GF-D8 (cell line): Measurements from ENCODE around the gene LOXL1.
A peak's percentile ranks its signal among the peaks of the same experiment; 100 is the strongest.

ENCODE experiments used
- DNase-seq: peaks from one replicate; lab custom pipeline; 2025; lab: John Stamatoyannopoulos, UW

LOXL1 gene

DNA sequence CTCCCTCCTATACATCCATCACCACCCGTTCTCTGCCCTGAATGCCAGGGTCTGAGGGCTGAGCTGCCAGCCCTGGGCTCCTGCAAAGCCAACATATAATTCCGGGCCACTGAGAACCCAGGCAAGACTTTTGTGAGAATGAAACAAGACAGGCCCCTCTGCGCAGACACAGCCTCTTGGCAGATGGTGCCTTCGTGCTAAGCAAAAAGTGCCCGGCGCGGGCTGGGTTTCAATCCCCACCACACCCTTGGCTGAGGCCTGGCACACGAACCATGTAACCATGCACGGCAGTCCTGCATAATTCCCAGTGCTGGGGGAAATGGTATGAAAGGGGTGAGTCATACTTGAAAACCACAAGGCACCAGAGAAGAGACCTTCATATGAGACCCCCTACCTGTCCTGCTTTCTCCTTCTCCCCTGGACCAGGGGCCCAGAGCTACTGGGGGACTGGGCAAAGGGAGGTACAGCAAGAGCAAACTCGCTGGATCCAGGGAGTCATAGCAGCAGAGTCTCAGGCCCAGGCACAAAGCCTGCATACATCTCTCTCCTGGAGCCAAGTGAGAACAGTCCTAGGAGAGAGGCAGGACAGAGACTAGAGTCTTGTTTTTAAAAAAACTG, 26.1 kb upstream of the LOXL1 start:
- no peak for DNase-seq

DNA sequence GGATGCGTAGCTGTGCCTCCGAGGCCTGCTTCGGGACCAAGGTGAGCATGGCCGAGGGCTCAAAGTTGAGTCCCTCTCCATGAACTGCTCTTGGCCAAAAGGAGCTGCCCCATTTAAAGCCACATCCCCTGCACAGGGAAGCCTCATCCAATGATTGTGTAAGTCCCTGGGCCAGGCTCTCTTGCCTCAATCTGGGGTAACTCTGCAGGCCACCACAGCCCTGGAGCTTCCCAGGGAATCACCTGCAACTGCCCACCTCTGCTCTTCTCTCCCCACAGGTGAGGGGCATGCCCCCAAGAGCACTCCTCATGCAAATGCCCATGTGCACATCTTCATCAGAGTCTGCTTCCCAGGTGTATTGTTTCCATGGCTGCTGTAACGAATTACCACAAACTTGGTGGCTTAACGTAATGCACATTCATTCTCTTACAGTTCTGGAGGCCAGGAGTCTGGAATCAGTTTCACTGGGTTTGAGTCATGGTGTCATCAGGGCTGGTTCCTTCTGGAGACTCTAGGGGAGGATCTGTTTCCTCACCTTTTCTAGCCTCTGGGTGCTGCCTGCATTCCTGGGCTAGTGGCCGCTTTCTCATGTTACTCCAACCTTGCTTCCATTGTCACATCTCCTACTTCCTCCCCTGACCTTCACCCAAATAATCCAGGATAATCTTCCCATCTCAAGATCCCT, 25.0 kb upstream of the LOXL1 start:
- no peak for DNase-seq

DNA sequence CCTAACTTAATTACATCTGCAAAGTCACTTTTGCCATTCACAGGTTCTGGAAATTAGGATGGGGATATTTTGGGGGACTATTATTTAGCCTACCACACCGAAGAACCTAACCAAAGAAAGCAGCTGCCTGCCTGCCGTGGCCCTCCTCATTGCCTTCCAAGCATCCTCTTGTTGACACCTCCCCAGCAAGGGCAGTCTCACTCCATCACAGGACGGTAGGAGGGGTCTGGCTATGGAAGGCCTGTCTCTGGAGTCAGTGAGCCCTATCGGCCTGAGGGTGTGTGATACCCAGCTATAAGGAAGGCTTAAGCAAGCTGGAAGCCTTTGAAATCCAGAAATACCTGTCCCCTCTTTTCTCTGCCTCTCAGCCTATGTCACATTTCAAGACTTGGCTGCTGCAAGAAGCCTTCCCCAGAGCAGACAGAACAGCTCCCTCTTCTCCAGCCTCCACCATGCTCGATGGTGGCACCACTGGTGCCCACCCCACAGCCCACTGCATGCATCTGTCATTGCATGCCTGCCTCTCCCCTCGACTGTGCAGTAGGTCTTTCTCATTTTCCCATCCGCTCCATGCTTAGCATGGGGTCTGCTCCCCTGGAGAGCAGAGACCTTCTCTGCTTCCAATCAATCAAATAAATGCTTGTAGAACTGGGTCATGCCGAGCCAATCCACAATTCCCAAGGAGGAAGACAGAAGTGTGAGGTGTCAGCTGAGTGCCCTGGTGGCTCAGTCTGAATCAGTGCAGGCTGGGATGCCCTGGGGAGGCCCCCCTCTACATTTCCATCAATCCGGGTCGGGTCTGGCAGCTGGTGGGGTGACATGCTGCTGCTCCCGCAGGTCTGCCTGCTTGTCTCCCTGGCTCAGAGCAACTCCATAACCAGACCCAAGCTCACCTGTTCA, 23.9 kb upstream of the LOXL1 start:
- no peak for DNase-seq

DNA sequence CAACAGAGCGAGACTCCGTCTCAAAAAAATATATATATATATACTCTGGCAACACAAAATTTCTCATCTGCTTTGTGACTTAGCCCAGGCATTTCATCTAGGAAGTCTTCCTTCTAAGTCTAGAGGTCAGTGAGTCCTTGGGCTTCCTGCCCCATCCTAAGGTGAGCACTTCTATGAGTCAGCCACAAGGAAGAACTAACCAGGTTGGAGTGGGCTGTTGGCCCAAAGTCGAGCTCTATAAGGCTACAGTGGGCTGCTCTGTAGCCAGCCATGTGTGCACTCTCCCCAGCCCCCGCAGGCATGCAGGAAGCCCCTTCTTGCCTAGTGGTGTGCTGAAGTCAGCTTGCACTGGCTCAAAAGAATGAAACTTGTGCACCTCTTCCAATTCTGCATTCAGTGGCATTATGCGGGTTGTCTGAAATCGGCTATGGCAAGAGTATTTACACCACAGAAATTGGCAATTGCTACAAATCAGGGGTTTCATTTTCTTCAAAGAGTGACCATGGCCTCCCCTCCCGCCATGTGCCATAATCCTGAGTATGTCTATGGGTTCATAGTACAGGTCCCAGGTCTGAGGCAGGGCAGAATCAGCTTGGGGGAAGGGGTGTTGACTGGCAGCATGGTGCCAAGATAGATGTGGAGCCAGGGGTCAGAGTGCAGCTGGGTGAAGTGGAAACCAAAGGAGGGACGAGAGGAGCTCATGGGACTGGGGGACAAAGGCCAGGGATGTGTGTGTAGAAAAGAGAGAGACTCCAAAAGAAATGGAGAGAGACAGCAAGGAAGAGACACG, 22.0 kb upstream of the LOXL1 start:
- DNase-seq = no peak

DNA sequence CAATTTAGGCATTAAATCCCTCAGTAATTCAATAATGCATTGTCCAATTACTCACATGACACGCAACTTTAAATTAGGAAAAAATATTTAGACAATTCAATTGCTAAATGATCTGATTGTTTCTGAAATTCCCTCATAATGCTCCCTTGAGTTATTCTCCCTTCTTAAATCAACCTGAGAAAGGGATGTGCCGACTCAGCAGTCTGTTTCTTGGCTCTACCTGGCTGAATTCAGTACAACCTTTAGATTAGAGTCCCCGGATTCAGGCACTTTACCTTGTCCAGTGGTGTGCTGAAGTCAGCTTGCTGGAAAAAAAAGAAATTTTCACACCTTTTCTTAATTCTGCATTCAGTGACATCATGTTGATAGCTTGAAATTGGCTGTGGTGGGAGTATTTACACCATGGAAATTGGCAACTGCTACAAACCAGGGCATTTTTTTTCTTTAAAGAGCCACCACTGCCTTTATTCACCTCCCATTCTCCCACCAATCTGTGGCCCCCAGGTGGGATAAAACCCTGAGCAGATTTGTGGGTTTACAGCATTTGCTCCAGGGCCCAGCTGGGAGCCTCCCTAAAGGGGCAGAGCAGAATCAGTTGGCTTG, 20.9 kb upstream of the LOXL1 start:
- DNase-seq = no peak

DNA sequence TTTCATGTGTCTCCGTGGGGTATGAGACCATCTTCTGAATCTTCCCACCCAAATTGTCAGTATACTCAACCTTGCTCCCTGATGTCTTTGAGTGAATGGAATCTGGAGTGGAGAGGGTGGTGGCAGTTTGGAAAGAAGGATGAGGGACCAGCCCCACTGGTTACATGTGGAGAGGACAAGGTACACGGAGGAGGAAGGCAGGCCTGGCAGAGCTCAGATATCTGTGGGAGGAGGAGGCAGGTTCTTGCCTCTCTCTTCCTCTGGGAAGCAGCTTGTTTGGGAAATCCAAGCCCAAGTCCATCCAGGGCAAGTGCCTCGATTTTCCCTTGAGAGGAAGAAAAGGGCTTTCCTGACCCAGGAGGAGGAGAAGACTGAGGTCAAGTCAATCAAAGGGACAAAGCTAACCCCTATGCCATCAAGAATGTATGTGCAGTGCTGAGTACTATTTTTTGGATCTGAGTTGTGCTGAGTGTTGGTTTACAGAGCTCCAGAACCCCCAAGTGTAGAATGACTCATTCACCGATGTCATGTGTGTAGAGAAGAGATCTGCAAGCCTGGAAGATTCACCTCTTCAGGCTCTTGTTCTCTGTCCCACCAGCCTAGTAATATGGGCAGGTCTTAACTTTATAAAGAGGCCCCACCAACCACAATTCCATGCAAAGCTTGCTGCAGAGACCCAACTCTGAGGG, 19.8 kb upstream of the LOXL1 start:
- DNase-seq = no peak

DNA sequence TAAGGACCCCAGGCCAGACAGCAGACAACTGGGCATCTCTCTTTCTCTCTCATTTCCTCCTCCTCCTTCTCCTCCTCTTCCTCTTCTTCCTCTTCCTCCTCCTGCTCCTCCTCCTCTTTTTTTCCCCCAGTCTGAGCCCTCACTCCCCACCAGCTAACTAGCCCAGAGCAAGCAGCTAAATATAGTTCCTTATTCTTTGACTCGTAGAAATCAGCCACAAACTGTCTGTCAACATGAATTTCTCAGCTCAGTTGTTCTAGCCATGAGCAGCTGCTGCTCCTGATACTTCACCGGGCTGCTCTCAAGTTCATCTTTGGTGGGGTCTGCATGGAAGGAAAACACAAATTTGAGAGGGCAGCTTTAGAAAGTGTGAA, 19.2 kb upstream of the LOXL1 start:
- DNase-seq = peak; percentile 40

DNA sequence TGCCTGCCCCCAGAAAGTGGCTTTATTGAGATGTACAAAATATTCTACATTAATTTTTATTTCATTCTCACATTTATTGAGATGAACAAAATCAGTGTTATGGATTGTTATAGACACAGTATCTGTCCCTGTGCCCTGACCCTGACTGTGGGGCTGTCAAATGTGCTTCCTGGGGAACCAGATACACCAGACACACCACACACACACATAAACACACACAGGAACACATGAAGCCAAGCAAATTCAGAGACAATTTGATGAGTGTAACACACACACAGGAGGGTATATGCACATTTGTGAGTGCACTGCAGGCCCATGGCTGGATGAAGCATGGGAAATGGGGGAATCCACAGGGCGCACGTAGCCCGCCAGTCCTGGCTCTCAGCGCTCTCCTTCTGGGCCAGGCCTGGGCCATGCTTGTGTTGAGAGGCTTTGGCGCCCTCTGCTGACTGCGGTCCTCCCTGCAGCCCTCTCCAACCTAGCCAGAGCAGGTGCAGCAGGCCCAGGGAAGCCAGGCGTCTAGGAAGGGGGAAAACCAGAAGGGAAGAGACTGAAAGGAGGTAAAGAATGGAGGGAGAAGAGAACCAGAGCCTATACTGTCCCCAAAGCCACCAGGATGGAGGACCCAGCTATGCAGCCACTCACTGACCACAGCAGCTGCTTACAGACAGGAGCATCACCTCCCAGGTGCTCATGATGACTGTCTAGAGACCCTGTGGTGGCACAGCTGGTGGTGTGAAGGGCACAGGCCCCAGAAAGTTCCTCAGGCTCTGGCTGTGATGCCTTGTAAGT, 18.0 kb upstream of the LOXL1 start:
- peak; percentile 17 for DNase-seq

DNA sequence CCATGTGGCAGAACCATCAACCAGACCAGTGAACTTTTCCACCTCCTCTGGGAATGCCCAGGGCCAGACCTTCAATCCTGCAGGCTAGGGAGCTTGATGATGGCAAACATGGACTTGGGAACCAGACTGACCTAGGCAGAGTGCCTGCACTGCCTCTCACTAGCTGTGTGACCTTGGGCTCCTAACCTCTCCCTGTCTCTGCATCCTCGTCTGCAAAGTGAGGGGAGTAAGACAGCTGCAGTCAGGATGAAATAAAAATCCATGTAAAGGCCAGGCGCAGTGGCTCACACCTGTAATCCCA, 17.5 kb upstream of the LOXL1 start:
- DNase-seq = no peak

DNA sequence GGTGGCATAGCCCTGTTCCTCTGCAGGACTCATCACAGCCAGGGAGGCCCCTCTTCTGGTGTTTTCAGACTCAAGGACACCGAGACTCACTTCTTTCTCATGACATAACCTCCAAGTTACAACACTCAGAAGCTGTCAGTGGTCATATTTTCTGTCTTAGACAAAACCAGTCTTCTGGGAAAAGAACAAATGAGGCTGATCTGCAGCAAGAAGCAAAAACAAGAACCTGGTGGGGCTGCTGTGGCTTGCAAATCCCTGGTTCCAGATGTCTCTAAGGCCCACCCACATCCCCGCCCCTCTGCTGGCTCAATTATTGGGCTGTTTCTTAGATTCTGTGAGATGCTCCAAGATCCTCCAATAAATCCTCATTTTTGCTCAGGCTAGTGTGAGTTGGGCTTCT, 16.6 kb upstream of the LOXL1 start:
- no peak for DNase-seq

DNA sequence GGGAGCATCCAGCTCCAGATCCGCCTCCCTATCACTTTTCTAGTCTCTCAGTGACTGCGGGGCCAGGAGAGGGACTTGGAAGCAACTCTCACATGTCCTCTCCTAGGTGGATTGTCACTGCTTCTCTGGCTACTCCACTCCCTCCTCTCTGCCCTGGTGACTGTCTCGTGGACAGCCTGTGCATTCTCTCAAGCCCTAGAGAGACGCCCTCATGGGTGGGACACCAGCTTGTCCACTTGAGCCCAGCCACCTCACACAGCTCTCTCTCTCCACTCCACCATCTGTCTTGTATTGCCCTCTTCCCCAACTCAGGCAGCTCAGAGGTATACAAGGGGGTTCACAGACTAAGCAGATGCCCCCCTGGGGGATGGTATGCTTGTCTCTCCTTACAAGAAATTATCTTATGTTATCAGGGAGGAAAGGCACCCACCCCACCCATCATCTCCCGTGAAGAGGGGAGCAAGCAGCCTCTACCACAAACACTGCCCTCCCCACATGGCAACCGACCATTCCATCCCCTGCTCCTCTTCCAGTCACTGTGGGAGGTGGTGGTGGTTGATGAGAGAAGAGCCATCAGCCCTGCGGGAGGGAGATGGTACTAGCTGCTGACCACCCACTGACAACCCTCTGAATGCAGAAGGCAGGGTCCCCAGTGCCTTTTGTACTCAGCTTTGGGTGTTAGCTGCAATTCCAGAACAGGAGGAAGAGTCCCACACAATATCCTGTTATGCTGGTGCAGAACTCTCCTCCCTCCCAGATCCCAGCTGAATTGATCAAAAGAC, 15.5 kb upstream of the LOXL1 start:
- DNase-seq = no peak

DNA sequence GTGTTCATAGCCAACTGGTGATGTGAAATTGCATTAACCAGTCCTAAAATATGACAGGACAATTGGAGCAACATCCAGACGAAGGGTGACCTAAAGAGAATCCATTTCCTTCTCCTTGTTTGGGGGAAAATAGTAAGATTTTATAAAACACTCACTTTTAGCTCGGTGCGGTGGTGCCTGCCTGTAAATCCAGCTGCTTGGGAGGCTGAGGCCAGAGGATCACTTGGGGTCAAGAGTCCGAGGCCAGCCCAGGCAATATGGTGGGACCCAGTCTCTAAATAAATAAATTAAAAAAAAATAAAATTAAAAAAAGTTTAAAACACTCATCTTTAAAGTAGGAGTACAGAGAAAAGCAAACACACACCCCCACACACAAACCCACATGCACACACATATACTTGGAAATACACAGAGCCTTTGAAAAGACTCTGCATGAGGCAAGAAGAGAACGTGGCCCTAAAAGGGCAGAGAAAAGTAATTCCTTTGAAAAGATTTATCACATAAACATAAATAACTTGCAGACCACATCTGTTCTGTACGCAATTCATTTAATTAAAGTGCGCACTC, 14.1 kb upstream of the LOXL1 start:
- DNase-seq = no peak

DNA sequence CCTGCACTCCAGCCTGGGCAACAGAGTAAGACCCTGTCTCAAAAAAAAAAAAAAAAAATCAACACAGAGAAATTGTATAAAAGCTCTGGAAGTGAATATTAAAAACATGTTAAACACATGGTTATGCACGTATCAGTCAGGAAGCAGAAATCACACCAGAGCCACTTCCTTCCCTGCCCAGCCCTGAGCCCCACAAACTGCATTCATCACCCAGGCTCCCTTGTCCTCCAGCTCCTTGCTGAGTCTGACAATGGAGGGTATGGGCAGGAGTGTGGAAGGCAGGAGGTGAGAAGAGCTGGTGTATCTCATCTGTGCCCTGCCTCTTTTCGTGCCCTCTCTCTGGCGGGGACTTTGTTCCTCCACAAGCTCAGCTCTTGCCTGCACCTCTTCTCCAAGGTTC, 12.1 kb upstream of the LOXL1 start:
- DNase-seq = no peak

DNA sequence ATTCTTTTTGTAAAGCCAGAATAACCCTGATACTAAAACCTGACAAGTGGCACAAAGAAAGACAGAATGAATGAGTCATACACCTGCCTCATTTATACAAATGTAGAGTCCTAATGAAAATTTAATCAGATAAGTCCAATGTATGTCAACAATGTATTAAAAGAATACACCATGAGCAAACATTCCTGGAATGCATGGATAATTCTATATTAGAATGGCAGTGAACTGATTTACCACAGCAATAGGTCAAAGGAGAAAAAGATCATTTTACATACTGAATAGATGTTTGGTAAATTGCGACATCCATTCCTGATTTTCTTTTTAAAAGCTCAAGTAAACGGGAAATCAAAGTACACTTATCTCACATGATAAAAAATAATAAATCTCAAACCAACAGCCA, 11.2 kb upstream of the LOXL1 start:
- no peak for DNase-seq

DNA sequence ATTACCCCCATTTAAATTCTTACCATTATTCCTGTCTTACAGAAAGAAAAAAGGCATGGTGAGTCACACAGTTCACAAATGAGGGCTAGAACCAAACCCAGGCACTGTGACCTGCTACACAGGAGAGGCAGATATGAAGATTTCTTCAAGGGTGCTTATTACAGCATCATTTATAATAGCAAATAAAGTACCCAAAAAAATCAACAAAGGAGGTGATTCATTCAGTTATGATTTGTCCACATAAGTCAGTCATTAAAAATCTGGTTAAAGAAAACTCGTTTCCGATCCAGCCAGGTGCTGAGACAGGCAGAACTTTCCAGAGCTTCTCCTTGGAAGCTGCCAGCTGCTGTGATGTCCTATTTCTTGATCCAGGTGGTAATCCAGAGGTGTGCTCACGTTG, 7.5 kb upstream of the LOXL1 start:
- DNase-seq = no peak

DNA sequence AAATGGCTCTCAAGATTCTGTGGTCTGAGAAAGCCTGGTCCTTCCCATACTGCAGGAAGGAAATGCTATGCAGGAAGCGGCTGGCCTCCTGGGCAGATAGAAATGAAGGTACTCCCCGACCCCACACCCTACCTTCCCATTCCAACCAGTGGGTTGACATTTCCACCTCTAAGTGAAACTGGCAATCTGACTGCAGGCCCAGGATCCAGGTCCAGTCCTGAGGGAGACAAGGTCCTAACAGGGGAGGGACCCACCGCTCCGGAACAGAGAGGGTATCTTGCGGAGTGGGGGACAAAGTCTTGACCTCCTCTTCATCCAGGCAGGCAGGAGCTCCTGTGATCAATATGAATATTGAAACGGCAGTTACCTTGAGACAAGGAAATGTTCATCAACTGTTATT, 6.6 kb upstream of the LOXL1 start:
- no peak for DNase-seq

DNA sequence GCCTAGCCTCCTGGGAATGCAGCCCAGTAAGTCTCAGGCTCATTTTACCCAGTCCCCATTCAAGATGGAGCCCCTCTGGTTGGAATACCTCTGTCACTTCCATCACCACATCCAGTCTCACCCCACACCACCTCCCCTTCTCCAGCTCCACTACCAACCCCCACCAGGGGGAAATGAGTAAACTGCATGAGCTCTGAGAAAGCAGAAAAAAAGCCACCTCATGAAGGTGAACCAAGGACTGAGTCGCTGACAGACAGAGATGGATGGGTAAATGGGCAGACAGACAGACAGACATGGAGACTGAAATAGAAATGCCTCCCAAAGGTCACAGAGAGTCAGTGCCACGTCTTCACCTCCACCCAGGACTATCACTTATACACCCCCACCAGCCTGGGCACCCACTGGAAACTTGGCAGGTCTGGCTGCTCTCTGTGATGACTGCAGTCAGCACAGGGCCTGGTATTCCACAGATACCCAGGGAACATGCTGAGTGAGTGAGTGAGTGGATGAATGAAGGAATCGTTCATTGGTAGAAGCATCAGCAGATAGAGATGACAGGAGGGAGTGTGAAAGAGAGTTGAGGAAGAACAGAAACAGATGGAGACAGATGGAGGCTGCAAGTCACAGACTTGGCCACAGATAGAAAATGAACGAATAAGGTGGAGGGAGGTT, 4.9 kb upstream of the LOXL1 start:
- DNase-seq = no peak

DNA sequence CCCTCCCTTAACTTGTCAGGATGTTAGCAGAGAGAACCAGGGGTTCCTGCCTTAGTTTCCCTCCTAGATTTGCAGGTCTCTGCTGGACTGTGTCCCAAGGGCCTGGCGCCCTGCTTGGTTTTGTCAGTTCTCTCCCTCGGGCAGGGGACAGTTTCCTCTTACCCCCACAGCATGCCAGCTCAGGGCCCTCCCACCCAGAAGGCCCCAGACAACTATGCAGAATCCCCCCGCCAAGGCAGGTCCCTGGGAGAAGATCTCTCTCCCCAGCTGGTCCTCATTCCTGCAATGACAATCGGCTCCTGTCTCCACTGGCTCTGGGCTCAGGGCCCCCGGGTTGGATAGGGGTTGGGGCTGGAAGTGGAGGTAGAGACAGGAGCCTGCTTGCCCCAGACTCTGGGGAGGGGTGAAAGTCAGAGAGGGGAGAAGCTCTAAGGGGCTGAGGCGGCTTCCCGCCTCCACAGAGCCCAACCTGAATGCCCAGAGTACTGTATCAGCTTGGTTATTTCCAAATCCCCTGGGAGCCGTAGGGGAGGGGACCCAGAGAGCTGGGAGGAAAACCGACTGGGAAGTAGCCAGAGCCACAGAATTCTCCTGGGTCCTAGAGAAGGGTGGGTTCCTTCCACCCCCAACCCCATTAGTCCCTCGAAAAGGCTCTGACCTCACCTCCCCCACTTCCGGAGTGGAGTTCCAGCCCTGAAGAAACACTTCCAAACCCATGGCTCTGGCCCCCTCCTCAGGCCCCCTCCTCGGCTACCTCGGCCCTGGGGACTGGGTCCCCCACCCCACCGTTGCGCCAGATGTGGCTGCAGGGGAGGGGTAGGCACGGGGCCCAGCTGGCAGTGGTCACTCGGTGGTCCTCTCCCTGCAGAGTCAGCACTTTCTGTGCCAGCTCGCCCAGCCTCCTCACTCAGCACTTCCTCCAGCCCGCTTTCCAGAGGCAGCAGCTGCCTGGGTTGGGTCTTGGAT, 3.8 kb upstream of the LOXL1 start:
- peak; percentile 8 for DNase-seq
